Embryonic facial prominence (tissue), 1 donor: Measurements from ENCODE around the gene STUM.

Experiments used
- DNase-seq: peaks from one replicate; pipeline ENCODE4 v3.0.0-alpha.2; 2016; ENCODE audit errors: extremely low spot score

STUM gene

GRCh38 chr1:226639631-226640061, 91.1 kb downstream of the STUM start:
- no peak for DNase-seq

DNA sequence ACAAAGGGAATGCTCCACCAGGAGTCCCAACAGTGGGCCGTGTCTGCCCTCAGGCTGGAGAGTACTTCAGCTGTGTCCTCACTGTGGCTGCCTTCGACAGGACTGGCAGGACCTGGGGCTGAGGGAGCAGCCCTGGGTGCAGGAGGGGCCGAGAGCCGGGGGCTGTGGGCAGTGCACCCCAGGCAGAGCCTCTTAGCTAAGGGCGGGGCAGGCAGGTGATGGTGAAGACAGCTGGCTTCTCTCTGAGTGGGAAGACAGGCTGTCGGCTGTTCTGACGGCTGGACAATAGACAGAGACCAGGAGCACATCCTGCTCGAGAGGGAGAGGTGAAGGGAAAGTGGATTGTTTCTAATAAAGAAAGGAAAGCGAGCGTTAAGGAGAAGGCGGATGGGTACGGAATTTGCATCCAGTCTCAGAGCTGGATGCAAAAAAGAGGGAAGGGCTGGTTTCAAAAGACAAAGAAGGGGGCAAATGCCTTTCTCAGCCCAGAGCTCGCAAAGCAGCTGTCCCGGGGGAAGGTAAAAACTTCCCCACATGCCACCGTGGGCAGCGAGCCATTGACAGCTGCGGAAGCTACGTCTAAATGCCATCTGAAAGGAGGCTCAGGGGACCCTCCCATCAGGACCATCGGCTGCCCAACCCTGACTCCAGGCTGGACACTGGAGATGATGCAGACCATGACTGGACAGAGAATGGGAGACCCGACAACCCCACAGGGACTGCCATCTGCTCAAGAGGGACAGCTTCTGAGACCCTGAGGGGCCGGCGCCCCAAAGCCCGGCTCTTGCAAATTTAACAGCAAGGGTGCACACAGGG, 92.0 kb downstream of the STUM start:
- no peak for DNase-seq

DNA sequence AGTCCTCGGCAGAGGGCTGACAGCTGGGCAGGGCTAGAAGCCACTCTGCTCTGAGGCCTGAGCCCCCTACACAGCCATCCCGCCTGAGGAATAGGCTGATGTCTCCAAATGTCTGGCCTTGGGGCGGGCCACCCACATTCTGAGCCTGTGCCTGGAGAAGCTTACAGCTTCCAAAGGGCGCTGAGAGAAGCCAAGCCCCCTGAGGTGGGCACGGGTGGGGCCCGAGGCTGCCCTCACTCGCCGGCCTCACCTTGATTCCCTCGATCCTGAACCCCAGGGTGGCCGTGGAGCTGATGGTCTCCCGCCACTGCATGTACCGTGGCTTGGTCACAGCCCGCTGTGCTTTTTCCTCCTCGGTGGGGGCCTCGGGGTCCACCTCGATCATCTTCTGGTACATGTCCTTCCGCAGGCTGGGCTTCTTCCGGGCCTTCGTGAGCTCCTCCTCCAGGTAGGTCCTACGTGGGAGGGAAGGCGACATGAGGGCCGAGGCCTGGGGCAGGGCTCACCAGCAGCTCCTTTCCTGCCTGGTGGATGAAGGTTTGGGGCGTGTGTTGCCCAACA, 93.2 kb downstream of the STUM start:
- no peak for DNase-seq

DNA sequence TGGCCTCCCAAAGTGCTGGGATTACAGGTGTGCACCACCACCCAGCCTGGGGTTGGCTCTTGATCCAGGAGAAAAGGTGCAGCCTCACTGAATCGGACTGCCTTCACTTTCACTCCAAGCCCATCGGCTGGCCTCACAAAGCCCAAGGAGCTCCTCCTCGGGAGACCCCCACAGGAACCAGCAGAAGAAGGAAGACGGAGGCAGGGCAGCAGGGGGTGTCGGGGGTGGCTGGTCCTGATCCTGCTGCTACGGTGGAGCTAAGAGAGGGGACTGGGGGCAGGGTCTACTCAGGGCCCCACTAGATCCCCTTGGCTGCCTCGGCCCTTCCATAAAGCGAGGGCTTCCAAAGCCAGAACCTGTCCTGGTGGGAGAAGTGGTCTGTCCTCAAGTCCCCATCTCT, 93.9 kb downstream of the STUM start:
- no peak for DNase-seq

DNA sequence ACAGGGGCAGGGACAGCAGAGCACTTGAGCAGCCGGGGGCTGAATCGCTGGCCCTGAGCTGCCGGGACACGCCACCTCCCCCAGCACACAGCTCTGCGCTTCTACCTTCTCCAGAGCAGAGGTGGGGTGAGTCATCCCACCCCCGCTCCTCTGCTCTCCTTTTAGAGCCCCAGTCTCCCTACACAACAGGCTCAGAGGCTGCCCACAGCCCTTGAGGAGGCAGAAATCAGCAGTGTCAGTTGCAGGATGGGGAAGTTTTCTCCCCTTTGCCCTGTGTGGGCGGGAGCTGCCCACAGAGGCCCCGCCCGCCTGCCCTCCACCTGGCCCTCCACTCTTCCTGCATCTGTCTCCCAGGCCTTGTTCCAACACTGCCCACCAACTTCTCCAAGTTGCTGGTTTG, 94.6 kb downstream of the STUM start:
- DNase-seq, result no peak

DNA sequence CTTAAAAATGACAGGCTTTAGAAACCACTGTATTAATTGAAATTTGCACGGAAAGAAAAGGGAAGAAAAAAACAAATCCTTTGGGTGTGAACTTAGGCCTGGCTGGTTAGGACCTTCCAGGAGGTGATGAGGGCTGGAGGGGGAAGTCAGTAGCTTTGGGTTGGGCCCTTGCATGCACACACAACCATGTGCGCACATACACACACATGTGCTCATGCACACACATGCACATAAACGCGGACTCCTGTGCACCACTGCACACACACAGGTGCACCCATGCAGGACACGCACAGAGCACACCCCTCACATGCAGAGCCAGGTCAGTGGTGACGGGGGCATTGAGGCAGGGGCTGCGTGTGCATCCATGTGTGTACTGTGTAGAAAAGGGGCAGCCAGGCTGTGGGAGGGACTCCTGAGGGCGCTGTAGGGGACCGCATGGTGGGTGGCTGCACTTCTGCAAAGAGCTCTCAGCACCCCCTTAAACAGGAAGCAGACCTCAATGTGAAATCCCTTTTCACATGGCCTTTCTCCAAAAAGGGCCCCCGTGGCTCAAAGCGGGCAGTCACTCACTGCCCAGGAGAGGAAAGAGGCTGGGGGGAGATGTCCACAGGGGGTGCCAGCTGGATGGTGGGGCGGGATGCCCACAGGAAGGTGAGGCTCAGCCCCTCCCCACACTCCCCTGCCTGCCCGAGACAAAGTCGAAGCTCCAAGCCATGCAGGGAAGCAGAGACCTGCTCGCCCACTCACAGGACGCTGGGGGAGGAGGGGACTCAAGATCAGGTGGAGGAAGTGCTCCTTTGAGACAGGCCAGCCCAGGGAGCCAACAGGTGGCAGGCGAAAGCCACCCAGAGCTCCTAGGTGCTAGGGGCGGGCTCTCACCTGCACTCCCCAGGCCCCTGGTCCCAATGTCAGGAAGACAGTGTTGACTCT, 95.3 kb downstream of the STUM start:
- DNase-seq, result no peak

DNA sequence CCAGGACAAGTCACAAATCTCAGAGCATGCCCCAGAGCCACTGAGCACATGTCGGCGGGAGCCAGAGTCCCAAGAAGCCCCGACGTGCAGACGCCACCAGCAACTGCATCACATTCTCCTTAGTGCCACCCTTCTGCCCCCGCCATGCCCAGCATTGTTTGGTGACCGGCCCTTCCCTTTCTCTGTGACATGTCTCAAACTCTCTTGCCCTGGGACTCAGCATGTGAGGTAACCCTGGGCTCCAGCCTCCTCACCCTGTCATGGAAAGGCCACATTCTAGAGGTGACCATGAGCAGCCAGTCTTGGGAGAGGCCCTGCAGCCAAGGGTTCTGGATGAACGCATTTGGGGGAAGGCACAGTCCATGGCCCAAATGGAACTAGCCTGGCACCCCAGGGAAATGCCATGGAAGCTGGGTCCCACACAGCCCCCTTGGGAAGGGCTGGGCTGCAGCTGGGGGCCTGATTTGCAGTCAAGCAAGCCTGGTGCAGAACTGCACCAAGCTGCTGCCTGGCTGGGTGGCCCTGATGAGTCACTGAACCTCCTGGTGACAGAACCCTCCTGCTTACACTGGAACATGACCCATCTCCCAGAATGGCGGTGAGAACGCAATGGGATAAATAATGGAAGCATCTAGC, 96.1 kb downstream of the STUM start:
- no peak for DNase-seq

GRCh38 chr1:226645279-226645976, 96.9 kb downstream of the STUM start:
- no peak for DNase-seq

GRCh38 chr1:226646026-226646869, 97.7 kb downstream of the STUM start:
- DNase-seq, result no peak

DNA sequence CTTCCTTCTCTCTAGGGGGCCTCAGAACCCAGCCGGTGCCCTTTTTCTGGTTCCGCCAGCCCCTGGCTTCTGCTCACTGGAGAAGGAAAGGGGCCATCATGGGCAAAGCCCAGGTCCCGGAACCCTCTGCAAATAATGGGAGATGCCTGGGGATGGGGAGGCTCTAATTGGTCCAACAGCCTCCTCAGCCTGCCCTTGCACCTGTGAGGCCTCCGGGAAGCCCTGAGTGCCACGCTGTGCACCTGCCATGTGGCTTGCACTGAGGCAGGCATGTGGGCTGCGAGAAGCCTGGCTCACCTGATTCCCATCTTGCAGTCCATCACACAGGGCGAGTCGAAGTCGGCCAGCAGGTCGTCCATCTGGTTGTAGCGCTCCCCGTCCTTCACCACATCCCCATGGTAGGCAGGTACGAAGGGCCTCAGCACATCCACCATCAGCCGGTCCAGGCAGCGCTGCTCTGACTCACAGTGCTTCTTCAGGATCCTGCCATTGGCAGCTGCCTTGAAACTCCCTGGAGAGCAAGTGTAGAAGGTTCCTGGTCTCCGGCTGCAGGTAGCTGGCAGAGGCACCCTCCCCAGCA, 98.4 kb downstream of the STUM start:
- no peak for DNase-seq

DNA sequence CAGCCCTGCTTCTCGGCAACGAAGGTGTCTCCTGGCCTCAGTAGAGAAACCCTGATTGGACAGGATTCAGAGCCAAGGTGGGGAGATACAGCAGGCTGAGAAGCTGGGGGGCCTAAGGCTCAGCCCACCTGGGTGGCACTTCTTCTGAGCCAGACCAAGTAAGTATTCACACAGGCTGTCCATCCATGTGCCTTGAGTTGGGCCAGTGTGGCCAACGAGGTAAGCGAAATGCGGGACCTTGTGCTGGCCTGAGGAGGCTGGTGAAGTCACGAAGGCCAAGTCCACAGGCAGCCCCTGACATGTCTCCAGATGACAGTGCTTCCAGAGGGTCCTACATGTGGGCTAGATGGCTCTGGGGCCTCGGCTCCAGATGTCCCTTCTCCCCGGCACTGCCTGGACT, 99.2 kb downstream of the STUM start:
- no peak for DNase-seq

- no peak for DNase-seq
These were observed 99.9 kb downstream of the STUM start for GRCh38 chr1:226648421-226648820.

- no peak for DNase-seq
These were observed 100.7 kb downstream of the STUM start for GRCh38 chr1:226649244-226649643.

- no peak for DNase-seq
These were observed 101.2 kb downstream of the STUM start for GRCh38 chr1:226649780-226650179.

- no peak for DNase-seq
These were observed 101.8 kb downstream of the STUM start for GRCh38 chr1:226650236-226650841.

DNA sequence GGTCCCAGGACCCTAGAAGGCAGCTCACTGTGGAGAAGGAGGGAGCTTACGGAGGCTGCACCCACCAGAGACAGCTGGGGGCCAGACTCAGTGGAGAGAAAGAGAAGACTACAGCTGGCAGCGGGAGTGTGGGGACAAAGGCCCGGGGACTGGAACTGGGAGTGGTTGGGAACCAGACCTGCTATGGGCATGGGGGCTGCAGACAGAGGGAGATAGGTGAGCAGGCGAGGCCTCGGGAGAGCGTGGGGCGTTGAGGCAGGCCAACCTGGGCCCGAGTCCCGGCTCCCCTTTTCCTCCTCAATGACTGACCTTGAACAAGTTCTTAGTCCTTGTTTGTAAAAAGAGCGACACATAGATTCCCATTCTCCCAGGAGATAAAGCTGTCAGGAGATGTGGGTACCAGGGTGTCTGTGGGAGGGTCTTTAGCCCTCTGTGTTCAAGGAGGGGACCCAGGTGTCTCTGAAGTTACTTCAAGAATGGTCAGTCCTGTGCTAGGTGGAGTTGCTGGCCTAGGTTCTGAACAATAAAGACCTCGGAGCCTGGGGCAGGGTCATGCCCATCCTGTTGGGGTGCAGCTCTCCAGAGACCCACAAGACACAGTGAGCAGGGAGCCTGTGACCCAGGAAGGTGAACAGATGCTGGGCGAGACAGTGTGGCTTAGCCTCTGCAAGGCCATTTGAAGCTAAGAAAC, 102.6 kb downstream of the STUM start:
- no peak for DNase-seq

DNA sequence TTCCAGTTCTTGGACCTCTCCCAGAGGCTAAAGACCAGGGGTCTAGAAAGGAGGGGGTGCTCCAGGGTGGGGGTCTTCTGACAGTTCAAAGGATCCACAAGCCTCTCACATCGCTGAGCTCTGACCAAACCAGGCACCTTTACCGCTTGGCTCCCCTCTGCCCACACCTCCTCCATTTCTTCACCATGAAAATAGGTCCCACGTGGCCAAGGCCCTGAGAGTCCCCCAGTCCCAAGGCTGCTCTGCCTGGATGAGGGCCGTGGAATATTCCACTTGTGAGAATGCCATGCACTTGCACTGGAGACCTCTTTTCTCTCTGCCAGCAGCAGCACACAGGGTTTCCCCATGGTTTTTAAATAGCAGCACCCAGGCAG, 103.2 kb downstream of the STUM start:
- DNase-seq, result no peak

DNA sequence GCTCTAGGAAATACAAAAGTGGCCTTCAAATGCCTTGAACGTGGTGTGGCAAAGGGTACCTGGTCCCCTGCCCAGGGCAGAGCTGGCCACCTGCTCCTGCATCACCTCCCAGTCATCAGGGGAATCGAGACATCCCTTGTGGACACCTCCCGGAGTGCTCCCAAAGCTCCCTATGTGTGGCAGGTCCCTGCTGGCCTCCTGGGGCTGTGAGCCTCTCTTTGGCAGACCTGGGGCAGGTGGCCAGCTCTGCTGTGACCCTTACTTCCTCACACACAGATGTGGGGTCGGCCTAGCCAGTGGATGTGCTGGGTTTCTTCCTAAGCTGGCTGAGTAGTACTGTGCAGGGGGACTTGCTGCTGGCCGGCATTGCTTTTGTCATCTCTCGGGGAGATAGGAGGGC, 104.0 kb downstream of the STUM start:
- no peak for DNase-seq

DNA sequence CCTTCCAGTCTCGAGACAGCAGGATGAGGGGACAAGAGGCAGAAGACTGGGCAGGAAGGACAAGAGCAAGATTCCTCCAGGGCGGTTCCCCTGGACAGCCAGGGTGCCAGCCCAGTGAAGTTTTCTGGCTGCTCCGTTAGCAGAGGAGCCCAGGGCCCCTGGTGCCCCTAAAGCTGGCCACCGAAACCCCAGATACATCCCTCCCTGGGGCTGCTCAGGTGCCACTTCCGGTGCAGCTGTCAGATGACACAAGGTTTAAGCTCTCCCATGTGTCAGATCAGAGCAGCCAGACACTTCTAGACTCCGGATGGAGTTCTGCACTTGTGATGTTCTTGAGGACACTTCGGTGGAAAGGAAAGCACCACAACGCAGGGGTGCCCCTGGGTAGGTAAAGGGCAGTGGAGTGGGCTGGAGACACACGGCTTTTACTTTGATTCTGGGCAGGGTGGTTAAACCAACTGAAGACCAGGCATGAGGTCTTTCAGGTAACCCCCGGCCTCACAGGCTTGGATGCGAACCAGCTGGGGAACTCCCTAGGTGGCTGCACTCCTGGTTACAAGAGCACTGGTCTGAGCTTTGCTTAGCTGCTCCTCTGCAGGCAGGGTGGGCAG, 104.9 kb downstream of the STUM start:
- no peak for DNase-seq
